ENCODE results near the gene AK2. TPM values are rescaled to one million over a fixed set of nuclear protein-coding genes. Genes with fewer than 3 reads are reported as not detected.

AK2 gene
- total and polyA plus RNA-seq, 2 donors (not counting 1 experiment from before 2014, with no cell fraction given), result 62.6 to 141 TPM

GRCh38 chr1:33029921-33030320 lies 6.8 kb downstream of the AK2 start:
- Histone ChIP-seq H3K4me3 (replicated peaks in 1 of 4; ENCODE audit: control extremely low read depth in 1 of 4, insufficient read depth in 1 of 4, low read depth in 3 of 4, low read length in 4 of 4) (no peak overlapping the region), H3K4me2 (ENCODE audit: extremely low read depth, insufficient read depth, low read length) (no peak overlapping the region), H3K79me2 (ENCODE audit: control insufficient read depth, insufficient read depth, low read length) (peaks cover 34% of the 10 kb centered on the region), H3K9me3 (ENCODE audit: control insufficient read depth, insufficient read depth, low read depth, low read length) (no peaks in the 10 kb centered on the region), H3K4me1 (ENCODE audit: control insufficient read depth, extremely low read depth, insufficient read depth, low read length) (no peaks in the 10 kb centered on the region), H3K27ac (ENCODE audit: insufficient read depth, low read length) (no peak overlapping the region), H2AFZ (ENCODE audit: low read length) (no peak overlapping the region), H4K20me1 (ENCODE audit: control insufficient read depth, extremely low read depth, insufficient read depth, low read length) (no peaks in the 10 kb centered on the region), H3K9ac (ENCODE audit: insufficient read depth, low read length) (no peak overlapping the region), H3K27me3 (ENCODE audit: control insufficient read depth, insufficient read depth, low read length) (no peaks in the 10 kb centered on the region), H3K36me3 (ENCODE audit: control insufficient read depth, insufficient read depth, low read length) (no peaks in the 10 kb centered on the region)
- TF ChIP-seq EZH2 (IDR thresholded peaks at IDR 0.05; ENCODE audit: low read length, missing control alignments) (no peak), CTCF (conservative IDR thresholded peaks at IDR 0.05 in 1 of 2, IDR thresholded peaks at IDR 0.05 in 1 of 2; ENCODE audit: low read depth in 1 of 2, low read length in 2 of 2) (no peak)
- DNase-seq (ENCODE audit: low read depth in 2 of 2), result no peak

GRCh38 chr1:33029209-33029608 lies 7.5 kb downstream of the AK2 start:
- no peaks in the 10 kb centered on the region for H4K20me1 ChIP-seq (ENCODE audit: control insufficient read depth, extremely low read depth, insufficient read depth, low read length)
- H3K9me3 ChIP-seq (ENCODE audit: control insufficient read depth, insufficient read depth, low read depth, low read length), result no peaks in the 10 kb centered on the region
- DNase-seq (ENCODE audit: low read depth in 2 of 2), result no peak
- H3K79me2 ChIP-seq (ENCODE audit: control insufficient read depth, insufficient read depth, low read length), result peaks cover 27% of the 10 kb centered on the region
- no peak overlapping the region for H3K9ac ChIP-seq (ENCODE audit: insufficient read depth, low read length)
- no peak for TF ChIP-seq CTCF (conservative IDR thresholded peaks at IDR 0.05 in 1 of 2, IDR thresholded peaks at IDR 0.05 in 1 of 2; ENCODE audit: low read depth in 1 of 2, low read length in 2 of 2)
- no peak for TF ChIP-seq EZH2 (IDR thresholded peaks at IDR 0.05; ENCODE audit: low read length, missing control alignments)
- H3K27me3 ChIP-seq (ENCODE audit: control insufficient read depth, insufficient read depth, low read length), result no peaks in the 10 kb centered on the region
- H3K27ac ChIP-seq (ENCODE audit: insufficient read depth, low read length), result no peak overlapping the region
- H3K4me1 ChIP-seq (ENCODE audit: control insufficient read depth, extremely low read depth, insufficient read depth, low read length), result no peaks in the 10 kb centered on the region
- H3K4me3 ChIP-seq (replicated peaks in 1 of 4; ENCODE audit: control extremely low read depth in 1 of 4, insufficient read depth in 1 of 4, low read depth in 3 of 4, low read length in 4 of 4), result no peak overlapping the region
- no peak overlapping the region for H3K4me2 ChIP-seq (ENCODE audit: extremely low read depth, insufficient read depth, low read length)
- H3K36me3 ChIP-seq (ENCODE audit: control insufficient read depth, insufficient read depth, low read length), result no peaks in the 10 kb centered on the region
- no peak overlapping the region for H2AFZ ChIP-seq (ENCODE audit: low read length)

- Histone ChIP-seq H3K27ac (ENCODE audit: insufficient read depth, low read length) (no peak overlapping the region), H3K9ac (ENCODE audit: insufficient read depth, low read length) (no peak overlapping the region), H3K4me2 (ENCODE audit: extremely low read depth, insufficient read depth, low read length) (no peak overlapping the region), H3K36me3 (ENCODE audit: control insufficient read depth, insufficient read depth, low read length) (no peaks in the 10 kb centered on the region), H3K4me3 (replicated peaks in 1 of 4; ENCODE audit: control extremely low read depth in 1 of 4, insufficient read depth in 1 of 4, low read depth in 3 of 4, low read length in 4 of 4) (no peak overlapping the region), H2AFZ (ENCODE audit: low read length) (no peak overlapping the region), H3K4me1 (ENCODE audit: control insufficient read depth, extremely low read depth, insufficient read depth, low read length) (no peaks in the 10 kb centered on the region), H3K9me3 (ENCODE audit: control insufficient read depth, insufficient read depth, low read depth, low read length) (no peaks in the 10 kb centered on the region), H3K27me3 (ENCODE audit: control insufficient read depth, insufficient read depth, low read length) (no peaks in the 10 kb centered on the region), H3K79me2 (ENCODE audit: control insufficient read depth, insufficient read depth, low read length) (peaks cover 12% of the 10 kb centered on the region), H4K20me1 (ENCODE audit: control insufficient read depth, extremely low read depth, insufficient read depth, low read length) (no peaks in the 10 kb centered on the region)
- TF ChIP-seq EZH2 (IDR thresholded peaks at IDR 0.05; ENCODE audit: low read length, missing control alignments) (no peak), CTCF (conservative IDR thresholded peaks at IDR 0.05 in 1 of 2, IDR thresholded peaks at IDR 0.05 in 1 of 2; ENCODE audit: low read depth in 1 of 2, low read length in 2 of 2) (no peak)
- DNase-seq (ENCODE audit: low read depth in 2 of 2), result no peak
Observed at GRCh38 chr1:33025761-33026160, 10.9 kb downstream of the AK2 start.

Measured in fibroblast of lung (primary cell).